Vagina (tissue), 2 donors: Measurements from ENCODE around the gene LDHA.

Experiments
- POLR2A ChIP-seq, 2 donors: fragments of 450-650 bp; IDR thresholded peaks; one replicate each; pipeline ENCODE4 v1.6.1; 2017; ENCODE audit warnings: antibody characterized with exemption in 2 of 2, mild to moderate bottlenecking in 2 of 2, moderate library complexity in 2 of 2
- POLR2AphosphoS5 ChIP-seq, 2 donors: sonication (generic); formaldehyde crosslinking; IDR thresholded peaks; one replicate each; pipeline ENCODE4 v1.9.0; 2017; ENCODE audit warnings: antibody characterized with exemption in 2 of 2, mild to moderate bottlenecking in 2 of 2, low read depth in 1 of 2; ENCODE audit not compliant: insufficient read depth in 1 of 2
- TF ChIP-seq, protein P1 (sequence below), 3 experiments: fragments of 450-650 bp in 2 of 3; fragments of 200-600 bp in 1 of 3; sonication (generic) in 1 of 3; IDR thresholded peaks; one replicate each; pipeline ENCODE4 v1.5.1; 2017 to 2019; ENCODE audit warnings: antibody characterized with exemption in 3 of 3, mild to moderate bottlenecking in 2 of 3, moderate library complexity in 2 of 3

DNA sequence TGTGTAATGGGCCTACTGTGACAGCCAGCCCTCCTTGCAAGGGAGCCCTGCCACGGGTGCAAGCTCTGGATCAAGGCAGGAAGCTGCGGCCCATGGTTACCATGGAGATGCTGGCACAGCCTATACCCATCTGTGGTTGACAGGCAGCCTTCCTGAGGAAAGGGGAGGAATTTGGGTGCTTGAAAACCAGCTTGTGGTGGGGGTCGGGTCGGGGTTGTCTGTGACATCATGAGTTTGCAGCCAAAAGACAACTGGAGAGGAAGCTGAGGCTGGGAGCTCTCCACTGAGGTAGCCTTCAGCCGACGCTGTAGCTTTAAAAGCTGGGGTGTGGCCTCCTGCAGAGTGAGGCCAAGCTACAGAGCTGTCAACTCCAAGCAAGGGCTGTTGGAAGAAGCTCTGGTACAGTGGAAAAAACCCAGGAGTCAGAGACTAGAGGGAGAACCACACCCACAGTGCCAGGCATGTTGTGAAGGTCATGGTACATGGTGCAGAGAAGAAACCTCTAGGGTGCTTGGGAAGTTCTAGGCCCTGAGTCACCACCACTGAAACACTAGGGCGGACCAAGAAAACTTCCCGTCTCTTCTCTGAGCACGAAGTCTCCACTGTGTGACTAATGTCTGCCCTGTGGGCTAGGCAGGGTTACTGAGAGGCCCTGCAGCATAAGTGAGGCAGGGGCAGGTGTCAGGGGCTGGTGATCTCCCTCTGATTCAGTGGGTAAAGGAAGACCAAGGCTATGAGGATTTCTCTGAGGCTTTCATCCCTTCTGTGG lies 10.8 kb upstream of the LDHA start:
- TF ChIP-seq, protein P1, sequence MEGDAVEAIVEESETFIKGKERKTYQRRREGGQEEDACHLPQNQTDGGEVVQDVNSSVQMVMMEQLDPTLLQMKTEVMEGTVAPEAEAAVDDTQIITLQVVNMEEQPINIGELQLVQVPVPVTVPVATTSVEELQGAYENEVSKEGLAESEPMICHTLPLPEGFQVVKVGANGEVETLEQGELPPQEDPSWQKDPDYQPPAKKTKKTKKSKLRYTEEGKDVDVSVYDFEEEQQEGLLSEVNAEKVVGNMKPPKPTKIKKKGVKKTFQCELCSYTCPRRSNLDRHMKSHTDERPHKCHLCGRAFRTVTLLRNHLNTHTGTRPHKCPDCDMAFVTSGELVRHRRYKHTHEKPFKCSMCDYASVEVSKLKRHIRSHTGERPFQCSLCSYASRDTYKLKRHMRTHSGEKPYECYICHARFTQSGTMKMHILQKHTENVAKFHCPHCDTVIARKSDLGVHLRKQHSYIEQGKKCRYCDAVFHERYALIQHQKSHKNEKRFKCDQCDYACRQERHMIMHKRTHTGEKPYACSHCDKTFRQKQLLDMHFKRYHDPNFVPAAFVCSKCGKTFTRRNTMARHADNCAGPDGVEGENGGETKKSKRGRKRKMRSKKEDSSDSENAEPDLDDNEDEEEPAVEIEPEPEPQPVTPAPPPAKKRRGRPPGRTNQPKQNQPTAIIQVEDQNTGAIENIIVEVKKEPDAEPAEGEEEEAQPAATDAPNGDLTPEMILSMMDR (IDR thresholded peaks at IDR 0.05) = no peak
- TF ChIP-seq POLR2A (IDR thresholded peaks at IDR 0.05) (no peak), POLR2AphosphoS5 (IDR thresholded peaks at IDR 0.05; ENCODE audit: insufficient read depth in 1 of 2, low read depth in 1 of 2) (peak; percentile 46 to 94)
